Vagina (tissue), 2 donors: ENCODE data around the gene NARS2.

Experiments used
- POLR2A ChIP-seq, 2 donors: fragments of 450-650 bp; IDR thresholded peaks; one replicate each; pipeline ENCODE4 v1.6.1; 2017; ENCODE audit warnings: antibody characterized with exemption in 2 of 2, mild to moderate bottlenecking in 2 of 2, moderate library complexity in 2 of 2
- TF ChIP-seq, protein P1 (sequence below), 3 experiments: fragments of 450-650 bp in 2 of 3; fragments of 200-600 bp in 1 of 3; sonication (generic) in 1 of 3; IDR thresholded peaks; one replicate each; pipeline ENCODE4 v1.5.1; 2017 to 2019; ENCODE audit warnings: antibody characterized with exemption in 3 of 3, mild to moderate bottlenecking in 2 of 3, moderate library complexity in 2 of 3

- TF ChIP-seq, protein P1, sequence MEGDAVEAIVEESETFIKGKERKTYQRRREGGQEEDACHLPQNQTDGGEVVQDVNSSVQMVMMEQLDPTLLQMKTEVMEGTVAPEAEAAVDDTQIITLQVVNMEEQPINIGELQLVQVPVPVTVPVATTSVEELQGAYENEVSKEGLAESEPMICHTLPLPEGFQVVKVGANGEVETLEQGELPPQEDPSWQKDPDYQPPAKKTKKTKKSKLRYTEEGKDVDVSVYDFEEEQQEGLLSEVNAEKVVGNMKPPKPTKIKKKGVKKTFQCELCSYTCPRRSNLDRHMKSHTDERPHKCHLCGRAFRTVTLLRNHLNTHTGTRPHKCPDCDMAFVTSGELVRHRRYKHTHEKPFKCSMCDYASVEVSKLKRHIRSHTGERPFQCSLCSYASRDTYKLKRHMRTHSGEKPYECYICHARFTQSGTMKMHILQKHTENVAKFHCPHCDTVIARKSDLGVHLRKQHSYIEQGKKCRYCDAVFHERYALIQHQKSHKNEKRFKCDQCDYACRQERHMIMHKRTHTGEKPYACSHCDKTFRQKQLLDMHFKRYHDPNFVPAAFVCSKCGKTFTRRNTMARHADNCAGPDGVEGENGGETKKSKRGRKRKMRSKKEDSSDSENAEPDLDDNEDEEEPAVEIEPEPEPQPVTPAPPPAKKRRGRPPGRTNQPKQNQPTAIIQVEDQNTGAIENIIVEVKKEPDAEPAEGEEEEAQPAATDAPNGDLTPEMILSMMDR (IDR thresholded peaks at IDR 0.05), result no peak
- TF ChIP-seq POLR2A (IDR thresholded peaks at IDR 0.05), result no peak
Measured at GRCh38 chr11:78549624-78550409, 24.8 kb downstream of the NARS2 start.
